Measurements from ENCODE around the gene TOX3. TPM values are rescaled to one million over a fixed set of nuclear protein-coding genes. Genes with fewer than 3 reads are reported as not detected.

The TOX3 gene
- total and polyA plus RNA-seq, 2 of the 13 experiments (the other 11 are each of a cell fraction or from before 2014, with no cell fraction given): 14.5 to 98.6 TPM

- no peak for DNase-seq (ENCODE audit: low spot score)
- Histone ChIP-seq H3K79me2 (ENCODE audit: insufficient read depth, low read length) (peaks cover 46% of the 10 kb centered on the region), H3K27me3 (ENCODE audit: control insufficient read depth in 1 of 2, insufficient read depth in 2 of 2, low read length in 2 of 2) (no peaks in the 10 kb centered on the region), H3K27ac (ENCODE audit: extremely low read length, insufficient read depth, low read length) (no peak overlapping the region), H4K20me1 (ENCODE audit: insufficient read depth, low read length) (peaks cover 5% of the 10 kb centered on the region; the same call in 1 of the 2 replicates), H3K36me3 (replicated peaks in 1 of 2; ENCODE audit: control insufficient read depth in 1 of 2, insufficient read depth in 2 of 2, low read length in 2 of 2) (peaks cover 2 to 35% of the 10 kb centered on the region in 2 experiments), H3K4me2 (ENCODE audit: low read depth, low read length) (no peak overlapping the region), H2AFZ (ENCODE audit: low read length) (no peak overlapping the region), H3K9ac (ENCODE audit: insufficient read depth, low read depth, low read length) (no peak overlapping the region), H3K9me3 (ENCODE audit: low read length) (no peaks in the 10 kb centered on the region), H3K4me1 (ENCODE audit: insufficient read depth, low read length) (0 out of 2 replicates have a peak, but pooled peaks cover 6% of the 10 kb centered on the region), H3K4me3 (replicated peaks in 1 of 3; ENCODE audit: insufficient read depth in 1 of 3, low read depth in 2 of 3, low read length in 3 of 3) (no peak overlapping the region)
- BruUV-seq (replicated peaks): no TSS peak
- ChIA-PET POLR2A (no interaction called here), CTCF (ENCODE audit: low intra/inter-chr PET ratio, low total read pairs) (no interaction called here)
- in situ Hi-C loops (cut with HindIII; ENCODE audit: extremely low pct_ligation_motif_present, low pct_unique_long_range_greater_than_20kb) (no loop called here), intact Hi-C loops (cut with micrococcal nuclease; ENCODE audit: unreplicated experiment) (no loop called here)
- ATAC-seq: no peak
- peak; percentile 67; the same call in 1 of the 2 replicates for TF ChIP-seq ZNF24 (IDR thresholded peaks at IDR 0.05)
- TF ChIP-seq MAZ (IDR thresholded peaks at IDR 0.05; ENCODE audit: borderline replicate concordance, low read depth, low read length): no peak
- no peak for TF ChIP-seq MAZ (CRISPR knock-in tag; IDR thresholded peaks at IDR 0.05; ENCODE audit: low read depth)
- TF ChIP-seq FOXO1 (CRISPR knock-in tag; IDR thresholded peaks at IDR 0.05): no peak
- TF ChIP-seq ZBTB7B (CRISPR knock-in tag; IDR thresholded peaks at IDR 0.05): no peak
- TF ChIP-seq RBM22 (optimal IDR thresholded peaks at IDR 0.05; ENCODE audit: low read length): peak; percentile 79
- TF ChIP-seq, protein P1, sequence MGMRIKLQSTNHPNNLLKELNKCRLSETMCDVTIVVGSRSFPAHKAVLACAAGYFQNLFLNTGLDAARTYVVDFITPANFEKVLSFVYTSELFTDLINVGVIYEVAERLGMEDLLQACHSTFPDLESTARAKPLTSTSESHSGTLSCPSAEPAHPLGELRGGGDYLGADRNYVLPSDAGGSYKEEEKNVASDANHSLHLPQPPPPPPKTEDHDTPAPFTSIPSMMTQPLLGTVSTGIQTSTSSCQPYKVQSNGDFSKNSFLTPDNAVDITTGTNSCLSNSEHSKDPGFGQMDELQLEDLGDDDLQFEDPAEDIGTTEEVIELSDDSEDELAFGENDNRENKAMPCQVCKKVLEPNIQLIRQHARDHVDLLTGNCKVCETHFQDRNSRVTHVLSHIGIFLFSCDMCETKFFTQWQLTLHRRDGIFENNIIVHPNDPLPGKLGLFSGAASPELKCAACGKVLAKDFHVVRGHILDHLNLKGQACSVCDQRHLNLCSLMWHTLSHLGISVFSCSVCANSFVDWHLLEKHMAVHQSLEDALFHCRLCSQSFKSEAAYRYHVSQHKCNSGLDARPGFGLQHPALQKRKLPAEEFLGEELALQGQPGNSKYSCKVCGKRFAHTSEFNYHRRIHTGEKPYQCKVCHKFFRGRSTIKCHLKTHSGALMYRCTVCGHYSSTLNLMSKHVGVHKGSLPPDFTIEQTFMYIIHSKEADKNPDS (CRISPR knock-in tag; IDR thresholded peaks at IDR 0.05): no peak
- TF ChIP-seq, protein P2, sequence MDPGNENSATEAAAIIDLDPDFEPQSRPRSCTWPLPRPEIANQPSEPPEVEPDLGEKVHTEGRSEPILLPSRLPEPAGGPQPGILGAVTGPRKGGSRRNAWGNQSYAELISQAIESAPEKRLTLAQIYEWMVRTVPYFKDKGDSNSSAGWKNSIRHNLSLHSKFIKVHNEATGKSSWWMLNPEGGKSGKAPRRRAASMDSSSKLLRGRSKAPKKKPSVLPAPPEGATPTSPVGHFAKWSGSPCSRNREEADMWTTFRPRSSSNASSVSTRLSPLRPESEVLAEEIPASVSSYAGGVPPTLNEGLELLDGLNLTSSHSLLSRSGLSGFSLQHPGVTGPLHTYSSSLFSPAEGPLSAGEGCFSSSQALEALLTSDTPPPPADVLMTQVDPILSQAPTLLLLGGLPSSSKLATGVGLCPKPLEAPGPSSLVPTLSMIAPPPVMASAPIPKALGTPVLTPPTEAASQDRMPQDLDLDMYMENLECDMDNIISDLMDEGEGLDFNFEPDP (CRISPR knock-in tag; conservative IDR thresholded peaks at IDR 0.05): no peak
- FAIRE-seq: no peak
- 96% methylated on average over 1 of the region's 1 CpG for WGBS (ENCODE audit: low lambda C conversion rate)
Observed at GRCh38 chr16:52467753-52468152, 79.2 kb downstream of the TOX3 start.
